Epithelial cell of esophagus (primary cell): ENCODE data around the gene CDKAL1.

Source experiments
- DNase-seq: peaks from one replicate; pipeline ENCODE4 v3.0.0; 2010; ENCODE audit warnings: low read depth
- H3K4me3 ChIP-seq: 2 replicates; pipeline ENCODE4 v1.5.1; 2011; ENCODE audit warnings: mild to moderate bottlenecking, low read length, control low read depth
- CTCF ChIP-seq: IDR thresholded peaks from 2 replicates; pipeline ENCODE4 v1.5.1; 2011; ENCODE audit warnings: low read depth, mild to moderate bottlenecking, low read length, control low read depth, inconsistent platforms; ENCODE audit not compliant: insufficient read depth; ENCODE audit errors: missing control alignments

CDKAL1 gene

GRCh38 chr6:21121636-21122136, 587.4 kb downstream of the CDKAL1 start:
- no peak for DNase-seq
- no peak for TF ChIP-seq CTCF

GRCh38 chr6:21123507-21124436, 589.5 kb downstream of the CDKAL1 start:
- no peak for DNase-seq
- no peak overlapping the region for H3K4me3 ChIP-seq
- TF ChIP-seq CTCF, result no peak

More at GRCh38 chr6:21121636-21122136, 587.4 kb downstream of the CDKAL1 start:
- H3K4me3 ChIP-seq, result no peak overlapping the region

DNA sequence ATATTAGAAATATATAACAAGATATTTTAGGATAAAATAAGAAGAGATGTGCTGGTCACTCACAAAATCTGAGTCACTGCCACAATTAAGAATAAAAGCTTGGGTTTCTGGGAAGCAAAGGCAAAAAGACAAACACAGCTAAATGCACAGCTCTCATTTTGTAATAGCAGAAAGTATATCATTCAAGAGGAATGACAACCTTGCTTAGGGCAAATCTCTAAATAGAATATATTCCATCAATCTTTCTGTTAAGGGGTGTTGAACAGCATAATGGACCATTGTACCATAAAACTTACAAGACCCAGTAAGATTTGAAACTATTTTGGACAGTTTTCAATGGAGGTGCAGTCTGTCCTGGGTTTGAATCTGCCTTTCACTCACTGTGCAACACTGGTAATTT, 594.3 kb downstream of the CDKAL1 start:
- no peak for DNase-seq
- TF ChIP-seq CTCF, result no peak
- H3K4me3 ChIP-seq, result no peak overlapping the region

DNA sequence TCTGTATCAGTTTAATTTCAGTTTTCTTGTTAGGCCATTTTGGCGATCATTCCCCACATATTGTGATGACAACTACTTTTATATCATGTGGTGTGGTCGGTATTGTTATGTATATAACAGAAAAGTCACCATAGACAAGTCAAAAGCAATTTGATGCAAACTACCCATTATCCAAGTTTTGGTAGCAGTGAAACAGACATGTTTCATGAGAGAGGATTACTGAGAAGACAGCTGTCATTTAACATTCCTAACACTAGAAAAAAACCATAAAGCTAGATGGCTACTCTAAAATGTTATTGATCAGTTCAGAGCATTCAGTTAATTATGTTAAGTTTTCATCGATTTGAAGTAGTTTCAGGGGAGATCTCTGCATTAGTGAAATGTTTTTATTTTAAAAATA, 597.1 kb downstream of the CDKAL1 start:
- DNase-seq, result no peak
- no peak for TF ChIP-seq CTCF
- no peak overlapping the region for H3K4me3 ChIP-seq

DNA sequence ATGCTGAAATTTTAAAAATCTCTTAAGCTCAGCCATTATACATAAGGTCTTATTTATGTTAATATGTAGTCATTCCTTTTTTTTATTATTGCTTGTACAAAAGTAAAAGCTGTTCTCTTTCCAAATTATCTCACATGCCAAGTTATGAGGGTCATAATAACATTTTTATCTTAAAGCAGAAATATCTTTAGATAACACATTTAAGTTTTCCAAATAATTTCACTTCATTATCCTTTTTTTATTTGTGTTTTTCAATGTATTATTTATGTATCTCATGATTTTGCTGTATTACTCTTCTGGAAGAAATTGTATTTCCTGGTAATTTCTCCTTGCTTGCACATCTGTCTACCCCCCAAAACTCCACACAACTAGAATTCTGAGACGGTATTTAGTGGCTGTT, 598.2 kb downstream of the CDKAL1 start:
- H3K4me3 ChIP-seq, result no peak overlapping the region
- TF ChIP-seq CTCF, result no peak
- no peak for DNase-seq

- H3K4me3 ChIP-seq, result no peak overlapping the region
- DNase-seq, result no peak
- no peak for TF ChIP-seq CTCF
Measured at GRCh38 chr6:21132856-21133838, 598.9 kb downstream of the CDKAL1 start.
